Trophoblast cell (in vitro differentiated cells and primary cell): ENCODE data around the gene ANKAR.
A peak's percentile ranks its signal among the peaks of the same experiment; 100 is the strongest.

Source experiments
- DNase-seq, 2 donors: peaks; one replicate each; pipeline ENCODE4 v3.0.0-alpha.2; 2016
- H2AFZ ChIP-seq: 2 replicates; pipeline ENCODE4 v1.6.1; 2013; ENCODE audit warnings: low read length, moderate library complexity, mild to moderate bottlenecking; ENCODE audit not compliant: insufficient read depth, poor library complexity
- H2AK5ac ChIP-seq: 2 replicates; pipeline ENCODE4 v1.6.1; 2013; ENCODE audit warnings: mild to moderate bottlenecking, low read length
- H2BK120ac ChIP-seq: 2 replicates; pipeline ENCODE4 v1.6.1; 2013; ENCODE audit warnings: low read length, mild to moderate bottlenecking, moderate library complexity; ENCODE audit not compliant: insufficient read depth, poor library complexity
- H2BK12ac ChIP-seq: 2 replicates; pipeline ENCODE4 v1.6.1; 2013; ENCODE audit warnings: mild to moderate bottlenecking, low read length, moderate library complexity
- H2BK5ac ChIP-seq: 2 replicates; pipeline ENCODE4 v1.6.1; 2013; ENCODE audit warnings: low read length, low read depth, moderate library complexity, mild to moderate bottlenecking; ENCODE audit not compliant: poor library complexity
- H3K14ac ChIP-seq: 2 replicates; pipeline ENCODE4 v1.6.1; 2013; ENCODE audit warnings: mild to moderate bottlenecking, low read length
- H3K18ac ChIP-seq: 2 replicates; pipeline ENCODE4 v1.6.1; 2013; ENCODE audit warnings: mild to moderate bottlenecking, low read length
- H3K23ac ChIP-seq: 2 replicates; pipeline ENCODE4 v1.6.1; 2013; ENCODE audit warnings: low read length
- H3K27ac ChIP-seq: 2 replicates; pipeline ENCODE4 v1.5.1; 2013; ENCODE audit warnings: low read depth, mild to moderate bottlenecking, inconsistent platforms, low read length, moderate library complexity
- H3K27me3 ChIP-seq: 2 replicates; pipeline ENCODE4 v1.6.1; 2013; ENCODE audit warnings: inconsistent platforms, mild to moderate bottlenecking, low read length, moderate library complexity; ENCODE audit not compliant: insufficient read depth
- H3K36me3 ChIP-seq, 2 experiments: 1 replicate in 1 of 2; 2 replicates in 1 of 2; pipeline ENCODE4 v1.6.1; 2013; ENCODE audit warnings: low read length in 2 of 2, mild to moderate bottlenecking in 2 of 2, moderate library complexity in 1 of 2; ENCODE audit not compliant: insufficient read depth in 2 of 2, control insufficient read depth in 1 of 2
- H3K4ac ChIP-seq: 2 replicates; pipeline ENCODE4 v1.6.1; 2013; ENCODE audit warnings: low read depth, mild to moderate bottlenecking, low read length, moderate library complexity
- H3K4me1 ChIP-seq, 2 experiments: 1 replicate in 1 of 2; 2 replicates in 1 of 2; pipeline ENCODE4 v1.6.1; 2013; ENCODE audit warnings: low read length in 2 of 2, mild to moderate bottlenecking in 2 of 2, moderate library complexity in 1 of 2; ENCODE audit not compliant: insufficient read depth in 2 of 2, control insufficient read depth in 1 of 2
- H3K4me2 ChIP-seq: 2 replicates; pipeline ENCODE4 v1.6.1; 2013; ENCODE audit warnings: inconsistent platforms, mild to moderate bottlenecking, low read length, moderate library complexity
- H3K4me3 ChIP-seq: 2 replicates; pipeline ENCODE4 v1.5.1; 2013; ENCODE audit warnings: mild to moderate bottlenecking, low read depth, low read length, inconsistent platforms
- H3K79me1 ChIP-seq: one replicate; pipeline ENCODE4 v1.6.1; 2013; ENCODE audit warnings: low read length
- H3K79me2 ChIP-seq: 2 replicates; pipeline ENCODE4 v1.6.1; 2013; ENCODE audit warnings: low read length, mild to moderate bottlenecking; ENCODE audit not compliant: control insufficient read depth, insufficient read depth, poor library complexity
- H3K9ac ChIP-seq: 2 replicates; pipeline ENCODE4 v1.6.1; 2013; ENCODE audit warnings: mild to moderate bottlenecking, low read length
- H3K9me3 ChIP-seq: 2 replicates; pipeline ENCODE4 v1.6.1; 2013; ENCODE audit warnings: low read depth, mild to moderate bottlenecking, control low read depth, inconsistent platforms, low read length; ENCODE audit not compliant: insufficient read depth
- H4K12ac ChIP-seq: 2 replicates; pipeline ENCODE4 v1.6.1; 2013; ENCODE audit warnings: low read depth, mild to moderate bottlenecking, low read length, moderate library complexity
- H4K8ac ChIP-seq: 2 replicates; pipeline ENCODE4 v1.6.1; 2013; ENCODE audit warnings: low read depth, mild to moderate bottlenecking, low read length, moderate library complexity
- H4K91ac ChIP-seq: one replicate; pipeline ENCODE4 v1.6.1; 2013; ENCODE audit warnings: low read depth, mild to moderate bottlenecking, low read length, moderate library complexity
- WGBS: extraction: QIAGEN DNeasy Blood & Tissue Kit; methylation state at CpG from one replicate; pipeline ENCODE4 v1.1.7; 2013; ENCODE audit warnings: missing lambda C conversion rate; ENCODE audit not compliant: insufficient read length, insufficient coverage; ENCODE audit errors: extremely low coverage; 5-methylcytosine and 5-hydroxymethylcytosine counted together

ANKAR gene

GRCh38 chr2:189629531-189630453 lies 44.7 kb upstream of the ANKAR start:
- H3K18ac ChIP-seq = no peak overlapping the region
- H3K23ac ChIP-seq = no peak overlapping the region

GRCh38 chr2:189631849-189632248 lies 42.6 kb upstream of the ANKAR start:
- Histone ChIP-seq H3K4me1 (no peaks in the 10 kb centered on the region), H3K4me3 (no peak overlapping the region), H3K79me2 (no peaks in the 10 kb centered on the region), H3K79me1 (no peaks in the 10 kb centered on the region), H3K9me3 (no peaks in the 10 kb centered on the region), H2AK5ac (no peak overlapping the region), H4K12ac (no peak overlapping the region), H2BK12ac (no peak overlapping the region), H3K14ac (no peak overlapping the region), H3K23ac (no peak overlapping the region), H4K8ac (no peak overlapping the region), H3K27me3 (no peaks in the 10 kb centered on the region), H3K4me2 (no peak overlapping the region), H2BK120ac (no peak overlapping the region), H4K91ac (no peak overlapping the region), H3K27ac (no peak overlapping the region), H3K9ac (no peak overlapping the region), H2BK5ac (no peak overlapping the region), H3K36me3 (no peaks in the 10 kb centered on the region), H2AFZ (no peak overlapping the region), H3K4ac (no peak overlapping the region), H3K18ac (no peak overlapping the region)
- no peak for DNase-seq
- no CpG with 5 or more reads among the region's 4 CpGs for WGBS

More at GRCh38 chr2:189629531-189630453, 44.7 kb upstream of the ANKAR start:
- no peaks in the 10 kb centered on the region for H3K27me3 ChIP-seq
- H3K79me1 ChIP-seq = peaks cover 2% of the 10 kb centered on the region
- no peaks in the 10 kb centered on the region for H3K79me2 ChIP-seq
- H3K4me1 ChIP-seq = peaks cover 0 to 4% of the 10 kb centered on the region in 2 experiments
- H2AFZ ChIP-seq = no peak overlapping the region
- peak overlapping the region; percentile 14 for H2AK5ac ChIP-seq
- H3K9me3 ChIP-seq = no peaks in the 10 kb centered on the region
- no peak overlapping the region for H3K4me3 ChIP-seq
- no peak for DNase-seq
- no peak overlapping the region for H2BK120ac ChIP-seq
- no CpG with 5 or more reads among the region's 10 CpGs for WGBS
- H4K8ac ChIP-seq = no peak overlapping the region
- H2BK5ac ChIP-seq = no peak overlapping the region
- H3K9ac ChIP-seq = no peak overlapping the region
- no peak overlapping the region for H3K14ac ChIP-seq
- H2BK12ac ChIP-seq = peak overlapping the region; percentile 64
- H3K4ac ChIP-seq = no peak overlapping the region
- no peak overlapping the region for H4K91ac ChIP-seq
- no peak overlapping the region for H3K27ac ChIP-seq
- no peak overlapping the region for H3K4me2 ChIP-seq
- no peak overlapping the region for H4K12ac ChIP-seq
- H3K36me3 ChIP-seq = no peaks in the 10 kb centered on the region

GRCh38 chr2:189633392-189633811 lies 41.1 kb upstream of the ANKAR start:
- Histone ChIP-seq H2AFZ (no peak overlapping the region), H3K14ac (no peak overlapping the region), H3K36me3 (no peaks in the 10 kb centered on the region), H3K4me3 (no peak overlapping the region), H2BK120ac (no peak overlapping the region), H3K4me2 (no peak overlapping the region), H3K27me3 (no peaks in the 10 kb centered on the region), H3K79me1 (no peaks in the 10 kb centered on the region), H3K27ac (no peak overlapping the region), H3K23ac (no peak overlapping the region), H2BK5ac (no peak overlapping the region), H3K9me3 (no peaks in the 10 kb centered on the region), H3K18ac (no peak overlapping the region), H3K4me1 (no peaks in the 10 kb centered on the region), H3K79me2 (no peaks in the 10 kb centered on the region), H3K4ac (no peak overlapping the region), H4K91ac (no peak overlapping the region), H4K12ac (no peak overlapping the region), H2BK12ac (no peak overlapping the region), H3K9ac (no peak overlapping the region), H4K8ac (no peak overlapping the region), H2AK5ac (no peak overlapping the region)
- DNase-seq = peak in 1 of 2 donors; percentile 31
- WGBS = no CpG with 5 or more reads among the region's 5 CpGs

- Histone ChIP-seq H2AFZ (no peak overlapping the region), H3K4me2 (no peak overlapping the region), H3K36me3 (no peaks in the 10 kb centered on the region), H4K8ac (no peak overlapping the region), H3K4me1 (no peaks in the 10 kb centered on the region), H3K4me3 (no peak overlapping the region), H4K12ac (no peak overlapping the region), H3K79me2 (no peaks in the 10 kb centered on the region), H2BK5ac (no peak overlapping the region), H2AK5ac (no peak overlapping the region), H3K14ac (no peak overlapping the region), H4K91ac (no peak overlapping the region), H3K79me1 (no peaks in the 10 kb centered on the region), H3K9me3 (no peaks in the 10 kb centered on the region), H3K18ac (no peak overlapping the region), H3K9ac (no peak overlapping the region), H3K4ac (no peak overlapping the region), H3K27me3 (no peaks in the 10 kb centered on the region), H2BK120ac (no peak overlapping the region), H3K27ac (no peak overlapping the region), H2BK12ac (no peak overlapping the region), H3K23ac (no peak overlapping the region)
- no CpG with 5 or more reads among the region's 2 CpGs for WGBS
- DNase-seq = no peak
Observed at GRCh38 chr2:189635353-189635752, 39.1 kb upstream of the ANKAR start.
